ENCODE results near the gene CLEC18B.
"Not testable (repeated sequence)": the region's sequence is repeated elsewhere in the genome, so short reads cannot be mapped to it uniquely, and the experiment has no call there.

CLEC18B gene

GRCh38 chr16:74420612-74421481 lies at the start of gene CLEC18B:
TSS of gene CLEC18B (minus strand) at chr16:74421478. CDS start at chr16:74421270, 208 bp downstream.
- DNase-seq (ENCODE audit: low spot score), result not testable (repeated sequence)

- DNase-seq (ENCODE audit: low spot score), result no peak
These were observed 48.7 kb upstream of the CLEC18B start for GRCh38 chr16:74469946-74470478.

- DNase-seq (ENCODE audit: low spot score), result no peak
These were observed 47.7 kb upstream of the CLEC18B start for GRCh38 chr16:74468807-74469525.

- no peak for DNase-seq (ENCODE audit: low spot score)
These were observed 45.6 kb upstream of the CLEC18B start for GRCh38 chr16:74466872-74467271.

- DNase-seq (ENCODE audit: low spot score), result no peak
These were observed 44.8 kb upstream of the CLEC18B start for GRCh38 chr16:74465851-74466685.

- DNase-seq (ENCODE audit: low spot score), result no peak
These were observed 44.0 kb upstream of the CLEC18B start for GRCh38 chr16:74465281-74465680.

GRCh38 chr16:74463888-74464287 lies 42.6 kb upstream of the CLEC18B start:
- no peak for DNase-seq (ENCODE audit: low spot score)

- DNase-seq (ENCODE audit: low spot score), result no peak
These were observed 41.1 kb upstream of the CLEC18B start for GRCh38 chr16:74462361-74462760.

GRCh38 chr16:74461826-74462225 lies 40.5 kb upstream of the CLEC18B start:
- DNase-seq (ENCODE audit: low spot score), result no peak

GRCh38 chr16:74460542-74460941 lies 39.3 kb upstream of the CLEC18B start:
- no peak for DNase-seq (ENCODE audit: low spot score)

- DNase-seq (ENCODE audit: low spot score), result no peak
These were observed 35.0 kb upstream of the CLEC18B start for GRCh38 chr16:74456290-74456625.

GRCh38 chr16:74455619-74456289 lies 34.5 kb upstream of the CLEC18B start:
- DNase-seq (ENCODE audit: low spot score), result peak; percentile 30

GRCh38 chr16:74455213-74455612 lies 33.9 kb upstream of the CLEC18B start:
- no peak for DNase-seq (ENCODE audit: low spot score)

GRCh38 chr16:74451951-74452758 lies 30.9 kb upstream of the CLEC18B start:
- DNase-seq (ENCODE audit: low spot score), result no peak

- no peak for DNase-seq (ENCODE audit: low spot score)
These were observed 29.9 kb upstream of the CLEC18B start for GRCh38 chr16:74450967-74451760.

- DNase-seq (ENCODE audit: low spot score), result no peak
These were observed 29.0 kb upstream of the CLEC18B start for GRCh38 chr16:74450236-74450635.

GRCh38 chr16:74449470-74449869 lies 28.2 kb upstream of the CLEC18B start:
- no peak for DNase-seq (ENCODE audit: low spot score)

- DNase-seq (ENCODE audit: low spot score), result no peak
These were observed 27.7 kb upstream of the CLEC18B start for GRCh38 chr16:74448990-74449389.

GRCh38 chr16:74447578-74447977 lies 26.3 kb upstream of the CLEC18B start:
- DNase-seq (ENCODE audit: low spot score), result no peak

GRCh38 chr16:74446866-74447265 lies 25.6 kb upstream of the CLEC18B start:
- no peak for DNase-seq (ENCODE audit: low spot score)

Data from HuH-7 (cell line).